H9 (cell line): Measurements from ENCODE around the gene CD320. TPM values are rescaled to one million over a fixed set of nuclear protein-coding genes. Genes with fewer than 3 reads are reported as not detected.

Experiments
- DNase-seq: peaks from one replicate; pipeline ENCODE4 v3.0.0-alpha.2; 2017
- H2AFZ ChIP-seq: one replicate; pipeline ENCODE4 v1.6.1; 2013; ENCODE audit warnings: mild to moderate bottlenecking, low read length, control low read depth, moderate library complexity
- H2AK5ac ChIP-seq: 2 replicates; pipeline ENCODE4 v1.6.1; 2013; ENCODE audit warnings: low read length, control low read depth, mixed read lengths; ENCODE audit not compliant: insufficient read length
- H2BK120ac ChIP-seq: one replicate; pipeline ENCODE4 v1.6.1; 2013; ENCODE audit warnings: low read depth, mild to moderate bottlenecking, low read length, control low read depth, inconsistent platforms; ENCODE audit not compliant: poor library complexity, severe bottlenecking
- H2BK12ac ChIP-seq: 2 replicates; pipeline ENCODE4 v1.6.1; 2013; ENCODE audit warnings: low read length, control low read depth, mixed read lengths, low read depth; ENCODE audit not compliant: insufficient read length
- H2BK15ac ChIP-seq: 2 replicates; pipeline ENCODE4 v1.6.1; 2013; ENCODE audit warnings: low read depth, low read length, control low read depth
- H2BK20ac ChIP-seq: one replicate; pipeline ENCODE4 v1.6.1; 2013; ENCODE audit warnings: low read depth, mild to moderate bottlenecking, low read length, control low read depth, inconsistent platforms; ENCODE audit not compliant: poor library complexity, severe bottlenecking
- H2BK5ac ChIP-seq: 2 replicates; pipeline ENCODE4 v1.6.1; 2013; ENCODE audit warnings: low read length, control low read depth, mixed read lengths; ENCODE audit not compliant: insufficient read length
- H3K14ac ChIP-seq: 2 replicates; pipeline ENCODE4 v1.6.1; 2013; ENCODE audit warnings: low read length, control low read depth; ENCODE audit not compliant: insufficient read depth
- H3K18ac ChIP-seq: 2 replicates; pipeline ENCODE4 v1.6.1; 2013; ENCODE audit warnings: low read depth, mild to moderate bottlenecking, mixed read lengths, low read length, control low read depth; ENCODE audit not compliant: insufficient read length
- H3K23ac ChIP-seq: 2 replicates; pipeline ENCODE4 v1.6.1; 2013; ENCODE audit warnings: low read length, control low read depth, mixed read lengths, low read depth; ENCODE audit not compliant: insufficient read length
- H3K23me2 ChIP-seq: 2 replicates; pipeline ENCODE4 v1.6.1; 2013; ENCODE audit warnings: low read depth, mild to moderate bottlenecking, mixed read lengths, low read length, control low read depth; ENCODE audit not compliant: insufficient read length, poor library complexity, severe bottlenecking
- H3K27ac ChIP-seq: 2 replicates; pipeline ENCODE4 v1.5.1; 2013; ENCODE audit warnings: low read length, control low read depth, mixed read lengths, low read depth; ENCODE audit not compliant: insufficient read length
- H3K27me3 ChIP-seq: 2 replicates; pipeline ENCODE4 v1.6.1; 2013; ENCODE audit warnings: low read length, control low read depth, inconsistent platforms; ENCODE audit not compliant: insufficient read depth
- H3K4ac ChIP-seq: 2 replicates; pipeline ENCODE4 v1.6.1; 2013; ENCODE audit warnings: low read depth, mild to moderate bottlenecking, control low read depth, inconsistent platforms, low read length, moderate library complexity
- H3K4me1 ChIP-seq: 2 replicates; pipeline ENCODE4 v1.6.1; 2013; ENCODE audit warnings: low read length, control low read depth, inconsistent platforms; ENCODE audit not compliant: insufficient read depth
- H3K4me2 ChIP-seq: 2 replicates; pipeline ENCODE4 v1.6.1; 2013; ENCODE audit warnings: low read length, control low read depth, mixed read lengths; ENCODE audit not compliant: insufficient read length, insufficient read depth
- H3K56ac ChIP-seq: 2 replicates; pipeline ENCODE4 v1.6.1; 2013; ENCODE audit warnings: low read depth, mild to moderate bottlenecking, mixed read lengths, low read length, control low read depth; ENCODE audit not compliant: insufficient read length
- H3K79me1 ChIP-seq: 2 replicates; pipeline ENCODE4 v1.6.1; 2013; ENCODE audit warnings: low read depth, mild to moderate bottlenecking, moderate library complexity, low read length, control low read depth, inconsistent platforms; ENCODE audit not compliant: insufficient read depth, poor library complexity, severe bottlenecking
- H3K79me2 ChIP-seq: 2 replicates; pipeline ENCODE4 v1.6.1; 2013; ENCODE audit warnings: low read length, control low read depth, inconsistent platforms; ENCODE audit not compliant: insufficient read depth
- H3K9ac ChIP-seq: 2 replicates; pipeline ENCODE4 v1.6.1; 2013; ENCODE audit warnings: low read length, control low read depth, mixed read lengths; ENCODE audit not compliant: insufficient read length; ENCODE audit errors: extremely low read depth
- H3K9me3 ChIP-seq: one replicate; pipeline ENCODE4 v1.6.1; 2013; ENCODE audit warnings: low read depth, low read length, inconsistent platforms; ENCODE audit not compliant: control insufficient read depth
- H3T11ph ChIP-seq: one replicate; pipeline ENCODE4 v1.6.1; 2013; ENCODE audit warnings: mild to moderate bottlenecking, low read length, control low read depth, inconsistent platforms
- H4K20me1 ChIP-seq: one replicate; pipeline ENCODE4 v1.6.1; 2013; ENCODE audit not compliant: control insufficient read depth, insufficient read length, insufficient read depth
- H4K5ac ChIP-seq: 2 replicates; pipeline ENCODE4 v1.6.1; 2013; ENCODE audit warnings: low read depth, mild to moderate bottlenecking, mixed read lengths, low read length, control low read depth; ENCODE audit not compliant: insufficient read length
- H4K8ac ChIP-seq: replicated peaks from 2 replicates; pipeline ENCODE4 v1.6.1; 2013; ENCODE audit warnings: low read length, control low read depth, mixed read lengths, low read depth; ENCODE audit not compliant: insufficient read length
- H4K91ac ChIP-seq: 2 replicates; pipeline ENCODE4 v1.6.1; 2013; ENCODE audit warnings: low read depth, mild to moderate bottlenecking, moderate library complexity, mixed read lengths, low read length, control low read depth; ENCODE audit not compliant: insufficient read length
- H3K27ac Mint-ChIP-seq, 3 experiments: 2 replicates in 2 of 3; 3 replicates in 1 of 3; pipeline ENCODE4 v1.8.0; 2020 to 2021; ENCODE audit warnings: mixed read lengths in 3 of 3, mild to moderate bottlenecking in 1 of 3, moderate library complexity in 1 of 3
- H3K27me3 Mint-ChIP-seq: 2 replicates; pipeline ENCODE4 v1.8.0; 2021; ENCODE audit warnings: low read depth, mild to moderate bottlenecking, moderate library complexity, mixed read lengths
- H3K36me3 Mint-ChIP-seq, 3 experiments: 2 replicates in 2 of 3; 3 replicates in 1 of 3; pipeline ENCODE4 v1.8.0; 2020 to 2021; ENCODE audit warnings: low read depth in 3 of 3, mixed read lengths in 3 of 3; ENCODE audit not compliant: insufficient read depth in 1 of 3
- H3K4me1 Mint-ChIP-seq, 2 experiments: 2 replicates each; pipeline ENCODE4 v1.8.0; 2020; ENCODE audit warnings: mixed read lengths in 2 of 2
- H3K4me3 Mint-ChIP-seq, 2 experiments: 2 replicates in 1 of 2; 3 replicates in 1 of 2; pipeline ENCODE4 v1.8.0; 2020 to 2021; ENCODE audit warnings: mild to moderate bottlenecking in 2 of 2, mixed read lengths in 2 of 2, moderate library complexity in 1 of 2
- H3K9me3 Mint-ChIP-seq, 2 experiments: 2 replicates in 1 of 2; 3 replicates in 1 of 2; pipeline ENCODE4 v1.8.0; 2020; ENCODE audit warnings: mild to moderate bottlenecking in 2 of 2, mixed read lengths in 2 of 2, moderate library complexity in 1 of 2
- CTCF ChIP-seq: fragments of 200-600 bp; sonication (generic); conservative IDR thresholded peaks from 3 replicates; pipeline ENCODE4 v1.8.0; 2021; ENCODE audit warnings: antibody characterized with exemption, mild to moderate bottlenecking
- WGBS: extraction: QIAGEN DNeasy Blood & Tissue Kit; methylation state at CpG from one replicate; pipeline ENCODE4 v1.1.7; 2013; ENCODE audit warnings: missing lambda C conversion rate, low lambda C conversion rate, mixed read lengths; ENCODE audit not compliant: insufficient read length; ENCODE audit errors: extremely low coverage; 5-methylcytosine and 5-hydroxymethylcytosine counted together
- total RNA-seq: library from RNA; stranded (reverse); gene quantifications from 2 replicates; pipeline ENCODE4 v1.2.1, GENCODE V29; 2021

CD320 gene
- total RNA-seq, 1 experiment from 2014 or later = 72.1 TPM

GRCh38 chr19:8305798-8306197 lies 2.4 kb downstream of the CD320 start:
- no peak overlapping the region for H3K27ac Mint-ChIP-seq
- Histone ChIP-seq H2AK5ac (no peak overlapping the region), H4K91ac (no peak overlapping the region), H2BK20ac (no peak overlapping the region), H3K4me2 (no peak overlapping the region), H3K23me2 (peaks cover 11% of the 10 kb centered on the region), H3K27ac (no peak overlapping the region), H3K79me2 (no peaks in the 10 kb centered on the region; the same call in 1 of the 2 replicates), H2AFZ (no peak overlapping the region), H3K4me1 (no peaks in the 10 kb centered on the region), H3K79me1 (no peaks in the 10 kb centered on the region), H4K20me1 (no peaks in the 10 kb centered on the region), H3K27me3 (no peaks in the 10 kb centered on the region), H2BK120ac (no peak overlapping the region), H2BK15ac (no peak overlapping the region), H2BK12ac (no peak overlapping the region), H2BK5ac (no peak overlapping the region), H3K14ac (no peak overlapping the region), H3K18ac (no peak overlapping the region), H4K5ac (no peak overlapping the region), H4K8ac (no peak overlapping the region), H3K9ac (no peak overlapping the region), H3K4ac (no peak overlapping the region), H3T11ph (no peak overlapping the region), H3K56ac (no peak overlapping the region), H3K23ac (no peak overlapping the region), H3K9me3 (no peaks in the 10 kb centered on the region)
- no peak for TF ChIP-seq CTCF
- H3K4me1 Mint-ChIP-seq = peaks cover 22 to 30% of the 10 kb centered on the region in 2 experiments
- H3K4me3 Mint-ChIP-seq = no peak overlapping the region
- WGBS = no CpG with 5 or more reads among the region's 4 CpGs
- no peak for DNase-seq
- no peaks in the 10 kb centered on the region for H3K27me3 Mint-ChIP-seq
- H3K9me3 Mint-ChIP-seq = no peaks in the 10 kb centered on the region
- peaks cover 23 to 35% (median 23%) of the 10 kb centered on the region in 3 experiments for H3K36me3 Mint-ChIP-seq
